ENCODE data around the gene JAK1. TPM values are rescaled to one million over a fixed set of nuclear protein-coding genes. Genes with fewer than 3 reads are reported as not detected.
A peak's percentile ranks its signal among the peaks of the same experiment; 100 is the strongest.
"Not testable (repeated sequence)": the region's sequence is repeated elsewhere in the genome, so short reads cannot be mapped to it uniquely, and the experiment has no call there.

Gene JAK1
- polyA plus RNA-seq, 10 donors, result 54.9 to 71.5 (median 67.3) TPM

DNA sequence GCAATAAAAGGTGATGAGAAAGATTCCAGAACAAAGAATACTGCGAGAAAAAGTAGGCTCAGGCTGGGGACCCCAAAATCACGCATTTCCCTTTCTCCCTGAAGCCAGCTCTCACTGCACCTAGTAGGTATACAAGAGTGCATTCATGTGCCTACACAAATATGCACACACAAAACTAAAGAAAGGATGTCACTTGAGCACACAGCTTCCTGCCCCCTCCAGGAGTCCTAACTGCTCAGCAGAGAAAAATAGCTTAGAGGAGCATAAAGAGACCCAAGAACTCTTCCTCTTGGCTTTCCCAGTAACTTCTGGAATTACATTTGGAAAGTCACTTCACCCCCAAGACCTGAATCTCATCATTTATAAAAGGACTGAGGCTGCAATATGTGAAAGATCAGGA lies 38.0 kb downstream of the JAK1 start:
- no peak for DNase-seq

DNA sequence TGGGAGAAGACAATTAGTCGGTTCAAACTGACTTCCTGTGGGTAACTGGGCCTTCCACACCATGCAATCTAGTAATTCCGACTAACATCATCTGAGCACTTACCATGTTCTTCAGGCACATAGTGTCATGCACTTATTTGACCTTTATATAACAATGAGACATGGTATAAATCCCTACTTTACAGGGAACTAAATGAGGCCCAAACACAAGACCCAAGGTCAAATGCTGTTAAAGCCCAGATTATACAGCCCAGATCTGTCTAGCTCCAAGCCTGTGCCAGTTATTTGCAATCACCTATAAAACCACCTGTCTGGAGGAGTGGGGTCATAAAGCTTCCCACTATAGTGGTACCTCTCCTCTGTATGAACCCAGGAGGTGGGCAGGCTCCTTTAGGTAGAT lies 40.8 kb downstream of the JAK1 start:
- DNase-seq, result no peak

- no peak for DNase-seq
Observed at GRCh38 chr1:64923294-64923718, 43.0 kb downstream of the JAK1 start.

GRCh38 chr1:64922336-64922735 lies 44.0 kb downstream of the JAK1 start:
- no peak for DNase-seq

DNA sequence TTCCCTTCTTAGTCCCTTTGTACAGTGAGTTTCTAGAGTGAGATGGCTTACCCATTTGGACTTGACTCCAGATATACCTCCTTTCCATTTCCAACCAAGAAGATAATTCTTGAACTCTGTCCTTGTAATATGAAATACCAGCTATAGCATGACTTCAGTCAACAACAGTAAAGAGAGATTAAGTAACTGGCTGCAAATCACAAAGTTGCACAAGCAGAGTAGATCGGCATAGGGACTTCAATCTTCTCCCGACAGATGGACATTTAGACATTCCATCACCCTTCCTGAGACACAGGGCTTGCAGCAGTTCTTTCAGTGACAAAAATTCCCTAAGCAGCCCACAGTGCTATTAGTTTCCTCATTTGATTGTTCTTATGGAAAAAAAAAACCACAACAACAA lies 44.6 kb downstream of the JAK1 start:
- DNase-seq, result no peak

DNA sequence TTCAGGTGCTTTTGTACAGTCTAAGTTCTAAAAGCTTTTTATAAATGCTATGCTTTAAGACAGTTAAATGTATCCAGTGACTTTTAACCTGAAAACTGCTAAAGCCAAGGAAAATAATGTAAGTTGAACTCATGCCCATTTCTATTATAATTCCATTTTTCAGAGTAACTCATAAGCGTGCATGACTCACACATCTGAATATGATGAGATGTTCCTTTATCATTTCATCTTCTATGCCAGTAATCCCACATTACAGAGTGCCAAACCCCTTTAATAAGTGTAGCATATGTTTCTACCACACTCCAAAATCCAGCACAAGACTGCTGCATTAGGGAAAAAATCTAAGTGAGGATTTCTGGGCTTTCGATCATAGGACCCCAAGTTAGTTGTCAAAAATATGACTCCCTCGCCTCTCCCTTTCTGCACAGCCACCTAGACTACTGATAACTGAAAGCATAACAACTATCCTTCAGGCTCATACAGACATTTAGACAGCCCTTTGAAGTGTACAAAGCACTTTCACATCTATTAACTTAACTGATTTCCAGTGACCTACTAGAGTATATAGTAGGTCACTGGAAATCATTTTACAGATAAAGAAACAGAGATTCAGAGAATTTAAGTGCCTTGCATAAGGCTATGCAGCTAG lies 45.3 kb downstream of the JAK1 start:
- peak; percentile 55 to 75 (median 66) for DNase-seq

DNA sequence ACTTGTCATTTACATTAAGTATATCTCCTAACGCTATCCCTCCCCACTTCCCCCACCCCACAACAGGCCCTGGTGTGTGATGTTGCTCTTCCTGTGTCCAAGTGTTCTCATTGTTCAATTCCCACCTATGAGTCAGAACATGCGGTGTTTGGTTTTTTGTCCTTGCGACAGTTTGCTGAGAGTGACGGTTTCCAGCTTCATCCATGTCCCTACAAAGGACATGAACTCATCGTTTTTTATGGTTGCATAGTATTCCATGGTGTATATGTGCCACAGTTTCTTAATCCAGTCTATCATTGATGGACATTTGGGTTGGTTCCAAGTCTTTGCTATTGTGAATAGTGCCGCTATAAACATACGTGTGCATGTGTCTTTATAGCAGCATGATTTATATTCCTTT lies 47.2 kb downstream of the JAK1 start:
- not testable (repeated sequence) for DNase-seq

DNA sequence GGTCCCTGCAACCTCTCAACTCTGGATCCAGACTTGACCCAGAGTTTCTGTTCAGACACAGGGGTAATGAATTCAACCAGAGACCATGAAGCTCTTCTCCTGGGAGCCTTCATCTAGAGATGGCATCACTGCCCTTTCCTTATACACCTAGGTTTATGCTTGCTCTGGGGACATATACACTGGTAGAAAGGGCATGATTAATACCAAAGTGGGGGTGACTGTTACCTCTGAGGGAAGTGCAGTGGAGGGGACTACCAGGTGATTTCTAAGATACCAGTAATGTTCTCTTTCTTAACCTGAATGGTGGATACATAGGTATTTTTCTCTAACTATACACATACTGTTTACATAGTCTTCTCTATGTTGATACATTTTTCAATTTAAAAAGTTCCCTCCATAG lies 48.4 kb downstream of the JAK1 start:
- DNase-seq, result no peak

DNA sequence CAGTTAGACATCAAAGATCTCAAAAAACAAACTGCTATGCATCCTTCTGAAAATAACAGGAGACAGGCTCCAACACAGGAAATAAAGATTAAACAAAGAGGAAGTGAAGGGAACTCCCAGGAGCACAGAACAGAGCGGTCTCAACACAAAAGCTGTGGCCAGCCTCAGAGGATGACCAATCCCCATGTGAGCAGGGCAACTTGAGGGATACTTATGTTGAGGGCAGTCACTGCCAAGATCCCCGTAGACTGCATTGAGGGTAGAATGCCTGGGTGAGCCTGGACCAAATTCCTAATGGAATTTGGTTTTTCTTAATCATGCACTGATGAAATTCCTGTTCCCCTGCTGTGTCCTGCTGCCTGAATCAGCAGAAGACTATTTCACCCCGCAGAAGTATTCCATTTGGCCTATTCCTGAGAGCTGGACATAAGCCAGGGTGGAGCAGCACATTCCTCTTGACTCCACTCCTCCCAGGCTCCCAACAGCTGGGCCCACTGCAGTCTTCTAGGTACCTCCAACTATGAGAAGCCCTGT lies 49.0 kb downstream of the JAK1 start:
- peak; percentile 41 to 98 (median 67) for DNase-seq

DNA sequence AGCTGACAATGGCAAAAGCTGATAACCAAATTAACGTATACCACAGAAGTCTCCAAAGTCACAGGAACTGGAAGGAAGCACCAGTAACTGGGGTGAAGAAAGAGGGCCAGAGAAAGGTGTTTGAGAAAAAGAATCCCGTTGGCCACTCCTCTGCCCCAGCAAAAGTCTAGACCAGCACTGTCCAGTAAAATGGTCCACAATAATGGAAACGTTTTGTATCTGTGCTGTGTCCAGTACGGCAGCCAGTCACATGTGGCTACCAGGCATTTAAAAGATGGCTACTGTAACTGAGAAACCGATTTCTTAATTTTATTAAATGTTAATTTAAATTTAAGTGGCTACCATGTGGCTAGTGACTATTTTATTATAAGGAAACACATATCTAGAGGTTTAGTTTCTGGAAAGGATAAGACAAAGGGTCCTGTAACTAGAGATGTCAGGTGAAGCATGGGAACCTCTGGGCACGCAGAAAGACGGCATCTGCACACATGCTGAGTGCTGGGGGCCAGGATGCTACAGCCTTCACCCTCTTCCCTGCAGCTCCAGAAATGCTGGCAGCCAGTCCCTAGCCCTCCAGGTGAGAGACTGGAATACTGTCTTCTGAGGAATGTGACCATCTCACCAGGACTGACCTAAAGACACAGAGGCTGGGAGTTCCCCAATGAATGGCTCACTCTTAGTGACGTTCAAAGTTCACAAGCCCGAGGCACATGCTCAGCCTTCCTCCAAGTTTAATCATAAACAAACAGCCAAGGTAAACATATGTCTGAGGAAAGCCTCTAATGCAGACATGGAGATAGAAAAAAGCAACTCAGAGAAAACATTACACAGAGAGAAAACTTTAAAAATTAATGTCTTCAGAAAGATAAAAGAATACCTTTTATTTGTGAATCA lies 50.7 kb downstream of the JAK1 start:
- DNase-seq, result no peak

DNA sequence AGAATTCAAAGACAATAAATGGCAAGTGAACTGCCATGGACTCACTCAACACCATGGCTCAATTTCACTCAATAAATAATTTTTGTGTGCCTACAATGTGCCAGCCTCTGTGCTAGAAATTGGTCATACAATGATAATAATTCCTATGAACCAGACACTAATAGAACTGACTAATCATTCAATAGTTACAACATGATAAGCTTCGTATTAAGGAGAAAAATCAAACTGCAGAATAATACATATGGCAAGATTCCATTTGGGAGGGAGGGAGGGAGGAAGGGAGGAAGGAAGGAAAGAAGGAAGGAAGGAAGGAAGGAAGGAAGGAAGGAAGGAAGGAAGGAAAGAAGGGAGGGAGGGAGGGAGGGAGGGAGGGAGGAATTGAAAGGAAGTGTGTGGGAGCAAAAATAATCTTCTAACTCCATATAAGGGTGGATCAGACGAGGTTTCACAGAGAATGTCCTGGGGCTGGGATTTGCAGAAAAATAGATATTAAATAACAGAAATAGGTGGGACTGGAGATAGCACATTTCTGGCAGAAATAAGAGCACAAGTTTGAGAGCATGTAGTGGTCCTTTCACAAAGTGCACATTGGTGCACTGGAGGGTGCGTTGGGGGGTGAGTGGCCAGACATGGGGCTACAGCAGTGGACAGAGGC lies 52.9 kb downstream of the JAK1 start:
- DNase-seq, result no peak

DNA sequence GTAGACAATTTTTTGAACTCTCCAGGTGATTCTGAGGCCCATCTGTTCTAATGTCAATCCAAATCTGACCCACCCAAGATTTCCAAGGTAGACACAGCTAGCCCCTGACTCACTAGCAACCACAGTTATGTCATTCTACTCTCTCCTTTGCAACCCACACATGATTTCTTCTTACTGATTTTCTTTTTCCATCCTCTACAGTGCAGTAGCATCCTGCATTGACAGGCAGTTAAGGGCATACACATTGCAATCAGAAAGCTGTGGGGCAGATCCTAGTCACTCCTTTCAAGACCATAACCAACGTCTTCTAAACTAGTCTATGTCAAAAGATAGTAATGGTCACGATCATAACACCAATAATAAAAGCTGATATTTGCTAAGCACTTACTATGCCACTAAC lies 54.2 kb downstream of the JAK1 start:
- DNase-seq, result no peak

- no peak for DNase-seq
Observed at GRCh38 chr1:64911326-64911725, 55.0 kb downstream of the JAK1 start.

GRCh38 chr1:64909031-64909430 lies 57.3 kb downstream of the JAK1 start:
- no peak for DNase-seq

GRCh38 chr1:64908575-64908974 lies 57.8 kb downstream of the JAK1 start:
- DNase-seq, result no peak

GRCh38 chr1:64906447-64906846 lies 59.9 kb downstream of the JAK1 start:
- DNase-seq, result no peak

DNA sequence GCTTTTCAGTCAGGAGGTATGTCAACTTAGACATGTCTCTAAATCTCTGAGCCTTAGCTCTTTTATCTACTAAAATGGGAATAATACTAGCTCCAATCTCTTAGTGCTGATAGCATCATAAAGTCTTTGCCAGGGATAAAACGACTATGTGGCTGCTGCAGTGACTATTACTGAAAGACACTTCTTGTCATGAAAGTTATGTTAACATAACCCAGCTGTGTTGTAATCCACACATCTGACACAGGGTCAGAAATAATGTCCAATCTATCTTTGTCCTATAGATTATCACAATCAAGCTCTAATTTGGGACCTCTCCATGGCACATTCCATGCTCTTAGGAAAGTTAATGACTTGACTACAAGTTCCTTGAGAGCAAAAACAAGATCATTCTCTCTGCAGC lies 62.8 kb downstream of the JAK1 start:
- no peak for DNase-seq

- DNase-seq, result no peak
Observed at GRCh38 chr1:64901663-64902062, 64.7 kb downstream of the JAK1 start.

- DNase-seq, result no peak
Observed at GRCh38 chr1:64900916-64901315, 65.4 kb downstream of the JAK1 start.

- DNase-seq, result peak; percentile 44 to 89 (median 62)
Observed at GRCh38 chr1:64898107-64898861, 68.1 kb downstream of the JAK1 start.

DNA sequence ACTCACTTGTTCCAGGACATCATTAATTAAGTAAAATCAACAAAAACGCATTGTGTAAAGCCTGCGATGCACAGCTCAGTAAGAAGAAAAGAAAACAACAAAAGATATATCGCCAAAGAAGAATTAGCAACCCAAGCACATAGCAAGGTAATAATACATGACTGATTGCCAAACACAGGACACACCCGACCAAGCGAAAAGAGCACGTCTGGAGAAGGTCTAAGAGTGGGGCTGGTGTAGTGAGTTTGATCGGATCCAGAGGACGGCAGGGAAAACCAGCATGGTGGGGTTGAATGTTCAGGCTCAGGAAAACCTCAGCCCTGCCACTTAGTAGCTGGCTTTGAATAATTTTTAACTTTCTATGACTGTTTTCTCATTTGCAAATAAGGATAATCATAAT lies 69.8 kb downstream of the JAK1 start:
- no peak for DNase-seq

DNA sequence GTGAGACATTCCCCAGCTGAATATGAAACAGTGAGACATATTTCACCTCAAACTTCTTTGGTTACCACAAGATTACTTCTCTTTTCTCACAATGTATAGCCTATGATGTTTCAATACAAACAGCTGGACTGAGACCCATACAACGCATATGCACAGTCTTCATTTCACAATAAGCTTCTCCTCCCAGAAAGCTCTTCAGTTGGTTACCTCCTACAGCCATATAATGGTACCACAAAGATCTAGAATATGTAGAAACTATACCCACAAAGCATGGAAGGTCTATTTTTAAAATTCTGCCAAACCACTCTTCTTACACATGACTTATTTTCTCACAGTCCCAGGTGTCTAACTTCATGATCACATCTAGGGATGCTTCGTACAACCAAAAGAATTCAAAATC lies 70.8 kb downstream of the JAK1 start:
- no peak for DNase-seq

Measured in muscle of back (tissue), 11 donors.